Measurements from ENCODE around the gene PET100. TPM values are rescaled to one million over a fixed set of nuclear protein-coding genes. Genes with fewer than 3 reads are reported as not detected.

Gene PET100
- total RNA-seq, 2 donors from 2014 or later = 12.0 to 23.1 TPM

- no peak for DNase-seq (ENCODE audit: low spot score)
- no peak for TF ChIP-seq CTCF (IDR thresholded peaks at IDR 0.05)
- no peaks in the 10 kb centered on the region for H3K9me3 ChIP-seq
- no peaks in the 10 kb centered on the region for H3K27me3 ChIP-seq
- H3K4me3 ChIP-seq = no peak overlapping the region
- H3K27ac ChIP-seq = no peak overlapping the region
- no peaks in the 10 kb centered on the region for H3K36me3 ChIP-seq
- peaks cover 0 to 4% of the 10 kb centered on the region in 2 donors for H3K4me1 ChIP-seq
These were observed 17.6 kb downstream of the PET100 start for GRCh38 chr19:7647156-7647555.

- no peaks in the 10 kb centered on the region for H3K27me3 ChIP-seq
These were observed 18.8 kb downstream of the PET100 start for GRCh38 chr19:7648265-7649014.

GRCh38 chr19:7650148-7650547 lies 20.6 kb downstream of the PET100 start:
- H3K27me3 ChIP-seq = no peaks in the 10 kb centered on the region
- no peaks in the 10 kb centered on the region for H3K36me3 ChIP-seq
- DNase-seq (ENCODE audit: low spot score) = no peak
- peaks cover 0 to 8% of the 10 kb centered on the region in 2 donors for H3K4me1 ChIP-seq
- no peak for TF ChIP-seq CTCF (IDR thresholded peaks at IDR 0.05)
- no peaks in the 10 kb centered on the region for H3K9me3 ChIP-seq
- no peak overlapping the region for H3K4me3 ChIP-seq
- H3K27ac ChIP-seq = no peak overlapping the region

More at GRCh38 chr19:7648265-7649014, 18.8 kb downstream of the PET100 start:
- H3K4me1 ChIP-seq = peaks cover 0 to 8% of the 10 kb centered on the region in 2 donors
- H3K27ac ChIP-seq = no peak overlapping the region
- H3K9me3 ChIP-seq = no peaks in the 10 kb centered on the region
- no peak for TF ChIP-seq CTCF (IDR thresholded peaks at IDR 0.05)
- no peak overlapping the region for H3K4me3 ChIP-seq
- no peaks in the 10 kb centered on the region for H3K36me3 ChIP-seq
- DNase-seq (ENCODE audit: low spot score) = no peak

GRCh38 chr19:7652061-7652641 lies 22.6 kb downstream of the PET100 start:
- H3K36me3 ChIP-seq = no peaks in the 10 kb centered on the region
- DNase-seq (ENCODE audit: low spot score) = peak; percentile 81
- no peak overlapping the region for H3K27ac ChIP-seq
- TF ChIP-seq CTCF (IDR thresholded peaks at IDR 0.05) = peak; percentile 97 to 98
- H3K4me1 ChIP-seq = peaks cover 0 to 8% of the 10 kb centered on the region in 2 donors
- H3K4me3 ChIP-seq = peak overlapping the region in 1 of 2 donors; percentile 35
- no peaks in the 10 kb centered on the region for H3K9me3 ChIP-seq
- H3K27me3 ChIP-seq = no peaks in the 10 kb centered on the region

- H3K4me3 ChIP-seq = no peak overlapping the region
- DNase-seq (ENCODE audit: low spot score) = no peak
- no peaks in the 10 kb centered on the region for H3K9me3 ChIP-seq
- H3K36me3 ChIP-seq = no peaks in the 10 kb centered on the region
- TF ChIP-seq CTCF (IDR thresholded peaks at IDR 0.05) = no peak
- no peak overlapping the region for H3K27ac ChIP-seq
- peaks cover 0 to 8% of the 10 kb centered on the region in 2 donors for H3K4me1 ChIP-seq
- H3K27me3 ChIP-seq = no peaks in the 10 kb centered on the region
These were observed 24.8 kb downstream of the PET100 start for GRCh38 chr19:7654401-7654800.
